B cell (primary cell): ENCODE data around the gene PRR35. TPM values are rescaled to one million over a fixed set of nuclear protein-coding genes. Genes with fewer than 3 reads are reported as not detected.

Experiments
- ATAC-seq: fragments of 200-7000 bp; cut with Tn5 transposase; one replicate; pipeline ENCODE4 v1.10.0; 2021; ENCODE audit warnings: low read depth, mild to moderate bottlenecking, moderate number of reproducible peaks, moderate library complexity
- CTCF ChIA-PET: fragments of 350-600 bp; sonication (Branson Sonifier 250); formaldehyde crosslinking; loops from one replicate; lab custom pipeline; 2021; ENCODE audit warnings: antibody characterized with exemption, inconsistent platforms; lab: Charles Lee
- POLR2A ChIA-PET: fragments of 350-600 bp; sonication (Branson Sonifier 250); formaldehyde crosslinking; loops from one replicate; lab custom pipeline; 2021; ENCODE audit warnings: antibody characterized with exemption; lab: Charles Lee
- DNase-seq: peaks from one replicate; pipeline ENCODE4 v3.0.0; 2013
- H2AFZ ChIP-seq: 2 replicates; pipeline ENCODE4 v1.6.1; 2012; ENCODE audit warnings: mild to moderate bottlenecking, low read depth, low read length; ENCODE audit not compliant: insufficient read depth, poor library complexity, severe bottlenecking
- H3K27ac ChIP-seq, 2 donors: 1 replicate in 1 of 2; 2 replicates in 1 of 2; pipeline ENCODE4 v1.5.1; 2012 to 2013; ENCODE audit warnings: low read length in 2 of 2, mild to moderate bottlenecking in 2 of 2, moderate library complexity in 1 of 2
- H3K27me3 ChIP-seq, 4 experiments: fragments of 200-600 bp in 1 of 4; sonication (generic) in 1 of 4; replicated peaks in 1 of 4; 1 replicate in 2 of 4; 2 replicates in 2 of 4; pipeline versions ENCODE4 v1.6.1 to v1.7.0; 2013 to 2016; ENCODE audit warnings: low read length in 3 of 4, mild to moderate bottlenecking in 2 of 4, mixed read lengths in 1 of 4, moderate library complexity in 1 of 4; ENCODE audit not compliant: insufficient read depth in 4 of 4, control insufficient read depth in 3 of 4; ENCODE audit errors: control extremely low read depth in 1 of 4
- H3K36me3 ChIP-seq, 2 experiments: replicated peaks in 1 of 2; 1 replicate in 1 of 2; 2 replicates in 1 of 2; pipeline versions ENCODE4 v1.6.1 to v1.7.1; 2013; ENCODE audit warnings: low read length in 1 of 2; ENCODE audit not compliant: insufficient read depth in 2 of 2, control insufficient read depth in 1 of 2; ENCODE audit errors: control extremely low read depth in 1 of 2, extremely low read depth in 1 of 2
- H3K4me1 ChIP-seq, 2 donors: fragments of 200-600 bp in 1 of 2; sonication (generic) in 1 of 2; 1 replicate in 1 of 2; 2 replicates in 1 of 2; pipeline versions ENCODE4 v1.5.1 to v1.6.1; 2013 to 2017; ENCODE audit warnings: low read length in 2 of 2; ENCODE audit not compliant: control insufficient read depth in 2 of 2, insufficient read depth in 2 of 2
- H3K4me2 ChIP-seq: replicated peaks from 2 replicates; pipeline ENCODE3; 2012; ENCODE audit warnings: mild to moderate bottlenecking, low read depth, low read length; ENCODE audit not compliant: poor library complexity, severe bottlenecking
- H3K4me3 ChIP-seq, 5 experiments: fragments of 200-600 bp in 1 of 5; sonication (generic) in 1 of 5; 1 replicate in 3 of 5; 2 replicates in 2 of 5; pipeline versions ENCODE4 v1.5.1 to v1.7.0; 2011 to 2016; ENCODE audit warnings: low read length in 4 of 5, mild to moderate bottlenecking in 4 of 5, low read depth in 2 of 5, control low read depth in 1 of 5, moderate library complexity in 1 of 5; ENCODE audit not compliant: insufficient read depth in 1 of 5; ENCODE audit errors: control extremely low read depth in 1 of 5, extremely low read depth in 1 of 5
- H3K79me2 ChIP-seq: fragments of 200-600 bp; sonication (generic); one replicate; pipeline ENCODE4 v1.6.0; 2016; ENCODE audit warnings: low read length; ENCODE audit not compliant: control insufficient read depth, insufficient read depth
- H3K9ac ChIP-seq: fragments of 200-600 bp; sonication (generic); 2 replicates; pipeline ENCODE4 v1.6.1; 2017; ENCODE audit warnings: mild to moderate bottlenecking, low read length, moderate library complexity
- H3K9me3 ChIP-seq, 3 donors: one replicate each; pipeline versions ENCODE4 v1.6.1 to v1.7.1; 2013; ENCODE audit warnings: low read length in 2 of 3; ENCODE audit not compliant: control insufficient read depth in 2 of 3, insufficient read depth in 1 of 3; ENCODE audit errors: control extremely low read depth in 1 of 3
- H4K20me1 ChIP-seq: 2 replicates; pipeline ENCODE4 v1.6.0; 2012; ENCODE audit warnings: mild to moderate bottlenecking, low read length; ENCODE audit not compliant: insufficient read depth, control insufficient read depth, poor library complexity, severe bottlenecking
- H3K27ac Mint-ChIP-seq: one replicate; pipeline ENCODE4 v1.8.0; 2021; ENCODE audit warnings: mixed read lengths
- H3K27me3 Mint-ChIP-seq: one replicate; pipeline ENCODE4 v1.8.0; 2021; ENCODE audit warnings: mixed read lengths
- H3K4me1 Mint-ChIP-seq: one replicate; pipeline ENCODE4 v1.8.0; 2021; ENCODE audit warnings: mixed read lengths
- H3K4me3 Mint-ChIP-seq: one replicate; pipeline ENCODE4 v1.8.0; 2021; ENCODE audit warnings: mixed read lengths
- H3K9me3 Mint-ChIP-seq: one replicate; pipeline ENCODE4 v1.8.0; 2022; ENCODE audit warnings: mixed read lengths; ENCODE audit not compliant: insufficient read depth
- EZH2 ChIP-seq: IDR thresholded peaks from 2 replicates; pipeline ENCODE4 v1.6.1; 2012; ENCODE audit warnings: borderline replicate concordance, low read depth, mild to moderate bottlenecking, moderate library complexity, low read length; ENCODE audit not compliant: insufficient read depth, poor library complexity, severe bottlenecking
- WGBS: methylation state at CpG from one replicate; pipeline ENCODE4 v1.1.5; 2013; ENCODE audit warnings: missing lambda C conversion rate; ENCODE audit not compliant: insufficient coverage; 5-methylcytosine and 5-hydroxymethylcytosine counted together
- intact Hi-C: fragments of 100-400 bp; cut with micrococcal nuclease; formaldehyde crosslinking; loops from one replicate; pipeline ENCODE4 v1.10.0; 2022
- polyA plus RNA-seq: library from polyadenylated mRNA; depleted of rRNA; stranded (reverse); fragments of >200 nt; gene quantifications from 2 replicates; pipeline ENCODE4 v1.2.3, GENCODE V29; 2012
- total RNA-seq, 2 donors: library from RNA; stranded (reverse); fragments of 120-200 nt in 1 of 2; gene quantifications; 1 replicate in 1 of 2; 2 replicates in 1 of 2; pipeline versions ENCODE4 v1.2.3 to v1.2.4, GENCODE V29; 2013 to 2022
- TF ChIP-seq, protein P1 (sequence below): fragments of 200-600 bp; IDR thresholded peaks from one replicate; pipeline ENCODE4 v1.8.0; 2022; ENCODE audit warnings: antibody characterized with exemption, mild to moderate bottlenecking

Gene PRR35
- total and polyA plus RNA-seq, 2 donors (not counting 1 experiment from before 2014, with no cell fraction given), result not detected

DNA sequence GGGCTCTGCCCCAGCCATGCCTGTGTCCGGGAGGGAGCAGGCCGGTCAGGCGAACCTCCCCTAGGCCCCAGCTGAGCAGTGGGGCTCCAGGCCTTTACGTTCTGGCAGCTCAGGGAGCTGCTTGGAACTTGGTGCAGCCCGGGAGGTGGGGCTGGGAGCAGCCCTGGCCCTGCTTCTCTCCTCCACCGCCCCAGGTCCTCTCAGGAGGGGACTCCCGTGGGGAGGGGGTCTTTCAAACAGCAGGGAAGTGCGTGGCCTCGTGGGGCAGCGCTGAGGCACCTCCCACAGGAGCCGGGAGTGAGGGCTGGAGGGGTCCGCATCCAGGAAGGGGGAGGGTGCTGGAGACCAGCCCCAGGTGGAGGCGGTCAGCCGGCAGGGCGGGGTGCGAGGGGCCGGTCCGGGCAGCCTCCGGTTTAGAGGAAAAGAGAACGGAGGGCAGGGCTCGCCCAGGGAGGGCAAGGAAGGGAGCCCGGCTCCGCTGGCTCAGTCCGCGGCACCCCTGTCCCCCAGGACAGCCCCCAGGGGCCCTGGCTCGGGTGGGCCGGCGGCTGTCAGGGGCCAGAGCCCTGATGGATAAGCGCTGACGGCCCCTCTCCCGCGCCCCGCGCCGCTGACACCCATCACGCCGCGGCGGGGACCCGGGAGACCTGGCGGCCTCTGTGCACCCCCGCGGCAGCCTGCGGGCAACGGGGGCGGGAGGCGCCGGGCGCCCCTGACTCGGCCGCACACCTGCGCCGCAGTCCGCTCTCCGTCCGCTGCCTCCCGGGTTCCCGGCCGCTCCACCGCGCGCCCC, 587 bp upstream of the PRR35 start:
- POLR2A ChIA-PET, result no interaction called here
- Histone ChIP-seq H3K79me2 (no peaks in the 10 kb centered on the region), H3K4me2 (peak overlapping the region; percentile 40)

More for the DNA sequence above, 587 bp upstream of the PRR35 start:
- H3K36me3 ChIP-seq, result no peaks in the 10 kb centered on the region
- H3K27me3 ChIP-seq, result peaks cover 0 to 34% (median 10%) of the 10 kb centered on the region in 4 experiments
- no peak overlapping the region for H3K27ac ChIP-seq
- peaks cover 0 to 7% (median 0%) of the 10 kb centered on the region in 3 donors for H3K9me3 ChIP-seq
- peaks cover 3 to 6% of the 10 kb centered on the region in 2 donors for H3K4me1 ChIP-seq
- WGBS, result 16% methylated on average over 60 of the region's 62 CpGs
- peaks cover 10% of the 10 kb centered on the region for H3K27me3 Mint-ChIP-seq
- no peak overlapping the region for H3K4me3 Mint-ChIP-seq
- no peak overlapping the region for H2AFZ ChIP-seq
- no peak overlapping the region for H3K4me3 ChIP-seq
- TF ChIP-seq, protein P1, sequence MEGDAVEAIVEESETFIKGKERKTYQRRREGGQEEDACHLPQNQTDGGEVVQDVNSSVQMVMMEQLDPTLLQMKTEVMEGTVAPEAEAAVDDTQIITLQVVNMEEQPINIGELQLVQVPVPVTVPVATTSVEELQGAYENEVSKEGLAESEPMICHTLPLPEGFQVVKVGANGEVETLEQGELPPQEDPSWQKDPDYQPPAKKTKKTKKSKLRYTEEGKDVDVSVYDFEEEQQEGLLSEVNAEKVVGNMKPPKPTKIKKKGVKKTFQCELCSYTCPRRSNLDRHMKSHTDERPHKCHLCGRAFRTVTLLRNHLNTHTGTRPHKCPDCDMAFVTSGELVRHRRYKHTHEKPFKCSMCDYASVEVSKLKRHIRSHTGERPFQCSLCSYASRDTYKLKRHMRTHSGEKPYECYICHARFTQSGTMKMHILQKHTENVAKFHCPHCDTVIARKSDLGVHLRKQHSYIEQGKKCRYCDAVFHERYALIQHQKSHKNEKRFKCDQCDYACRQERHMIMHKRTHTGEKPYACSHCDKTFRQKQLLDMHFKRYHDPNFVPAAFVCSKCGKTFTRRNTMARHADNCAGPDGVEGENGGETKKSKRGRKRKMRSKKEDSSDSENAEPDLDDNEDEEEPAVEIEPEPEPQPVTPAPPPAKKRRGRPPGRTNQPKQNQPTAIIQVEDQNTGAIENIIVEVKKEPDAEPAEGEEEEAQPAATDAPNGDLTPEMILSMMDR, result no peak
- TF ChIP-seq EZH2, result no peak
- intact Hi-C loops, result no loop called here
- CTCF ChIA-PET, result no interaction called here
- DNase-seq, result no peak
- no peaks in the 10 kb centered on the region for H4K20me1 ChIP-seq
- H3K27ac Mint-ChIP-seq, result no peak overlapping the region
- H3K9ac ChIP-seq, result no peak overlapping the region
- peaks cover 2% of the 10 kb centered on the region for H3K4me1 Mint-ChIP-seq
- ATAC-seq, result no peak
- no peaks in the 10 kb centered on the region for H3K9me3 Mint-ChIP-seq
